Loucy (cell line): ENCODE measurements around the gene KIAA0319L.

Source experiments
- H2AFZ ChIP-seq: fragments of 200-600 bp; sonication (generic); 2 replicates; pipeline ENCODE4 v1.6.0; 2016; ENCODE audit warnings: antibody characterized with exemption, mild to moderate bottlenecking, low read length, moderate library complexity
- H3F3A ChIP-seq: fragments of 200-600 bp; 2 replicates; pipeline ENCODE4 v1.6.0; 2016; ENCODE audit warnings: antibody characterized with exemption, low read depth, mild to moderate bottlenecking
- H3K27me3 ChIP-seq: fragments of 200-600 bp; sonication (generic); 2 replicates; pipeline ENCODE4 v1.6.1; 2014; ENCODE audit warnings: low read length, mild to moderate bottlenecking; ENCODE audit not compliant: insufficient read depth, poor library complexity, severe bottlenecking
- H3K36me3 ChIP-seq: fragments of 200-600 bp; sonication (generic); 2 replicates; pipeline ENCODE4 v1.6.1; 2016; ENCODE audit warnings: low read length; ENCODE audit not compliant: insufficient read depth
- H3K4me1 ChIP-seq: fragments of 200-600 bp; sonication (generic); 2 replicates; pipeline ENCODE4 v1.5.1; 2014; ENCODE audit warnings: low read length, mild to moderate bottlenecking; ENCODE audit not compliant: insufficient read depth, poor library complexity, severe bottlenecking
- H3K4me2 ChIP-seq: fragments of 200-600 bp; sonication (generic); 2 replicates; pipeline ENCODE4 v1.6.0; 2014; ENCODE audit warnings: antibody characterized with exemption, low read length, low read depth, mild to moderate bottlenecking; ENCODE audit not compliant: poor library complexity, severe bottlenecking
- H3K4me3 ChIP-seq: fragments of 200-600 bp; sonication (generic); 2 replicates; pipeline ENCODE4 v1.5.1; 2014; ENCODE audit warnings: low read length, mild to moderate bottlenecking, mixed read lengths; ENCODE audit not compliant: poor library complexity, severe bottlenecking
- H3K79me2 ChIP-seq: fragments of 200-600 bp; sonication (generic); 2 replicates; pipeline ENCODE4 v1.6.1; 2014; ENCODE audit warnings: low read length; ENCODE audit not compliant: insufficient read depth
- H3K9ac ChIP-seq: fragments of 200-600 bp; sonication (generic); 2 replicates; pipeline ENCODE4 v1.6.0; 2014; ENCODE audit warnings: mild to moderate bottlenecking, low read depth, low read length, moderate library complexity; ENCODE audit not compliant: poor library complexity, severe bottlenecking
- H3K9me2 ChIP-seq: fragments of 200-600 bp; sonication (generic); replicated peaks from 2 replicates; pipeline ENCODE4 v1.6.1; 2016; ENCODE audit warnings: low read depth, low read length, mixed read lengths
- H3K9me3 ChIP-seq: fragments of 200-600 bp; sonication (generic); 2 replicates; pipeline ENCODE4 v1.6.1; 2014; ENCODE audit warnings: mild to moderate bottlenecking, antibody characterized with exemption, low read length, low read depth; ENCODE audit not compliant: insufficient read depth
- H4K20me1 ChIP-seq: fragments of 200-600 bp; sonication (generic); 2 replicates; pipeline ENCODE4 v1.6.0; 2014; ENCODE audit warnings: antibody characterized with exemption, low read length, mild to moderate bottlenecking; ENCODE audit not compliant: insufficient read depth, poor library complexity, severe bottlenecking
- CTCF ChIP-seq: fragments of 200-600 bp; sonication (generic); conservative IDR thresholded peaks from 2 replicates; pipeline ENCODE4 v1.5.1; 2014; ENCODE audit warnings: mild to moderate bottlenecking, antibody characterized with exemption, low read length
- EZH2phosphoT487 ChIP-seq: fragments of 200-600 bp; IDR thresholded peaks from 2 replicates; pipeline ENCODE4 v1.6.1; 2018; ENCODE audit warnings: antibody characterized with exemption, mild to moderate bottlenecking, moderate library complexity, borderline replicate concordance

KIAA0319L gene

GRCh38 chr1:35437200-35437599 is 120.0 kb downstream of the KIAA0319L start:
- Histone ChIP-seq H3K4me2 (no peak overlapping the region), H3F3A (no peaks in the 10 kb centered on the region), H2AFZ (no peak overlapping the region), H3K9ac (no peak overlapping the region), H4K20me1 (no peaks in the 10 kb centered on the region), H3K36me3 (peaks cover 47% of the 10 kb centered on the region; the same call in 1 of the 2 replicates), H3K9me2 (no peaks in the 10 kb centered on the region), H3K79me2 (no peaks in the 10 kb centered on the region), H3K4me3 (no peak overlapping the region), H3K9me3 (no peaks in the 10 kb centered on the region), H3K27me3 (no peaks in the 10 kb centered on the region), H3K4me1 (no peaks in the 10 kb centered on the region)
- TF ChIP-seq EZH2phosphoT487 (no peak), CTCF (no peak)

GRCh38 chr1:35436078-35436477 is 121.1 kb downstream of the KIAA0319L start:
- no peak for TF ChIP-seq CTCF
- no peak for TF ChIP-seq EZH2phosphoT487
- Histone ChIP-seq H3K27me3 (no peaks in the 10 kb centered on the region), H3K4me1 (peaks cover 6% of the 10 kb centered on the region), H3K36me3 (peaks cover 39% of the 10 kb centered on the region; the same call in 1 of the 2 replicates), H3K4me2 (no peak overlapping the region), H3F3A (no peaks in the 10 kb centered on the region), H3K9me2 (no peaks in the 10 kb centered on the region), H3K9ac (no peak overlapping the region), H3K4me3 (no peak overlapping the region), H3K9me3 (no peaks in the 10 kb centered on the region), H2AFZ (no peak overlapping the region), H4K20me1 (no peaks in the 10 kb centered on the region), H3K79me2 (no peaks in the 10 kb centered on the region)

- Histone ChIP-seq H3K4me3 (no peak overlapping the region), H3K4me1 (peaks cover 6% of the 10 kb centered on the region), H2AFZ (no peak overlapping the region), H3K9me2 (no peaks in the 10 kb centered on the region), H4K20me1 (no peaks in the 10 kb centered on the region), H3K4me2 (no peak overlapping the region), H3K9ac (no peak overlapping the region), H3K9me3 (no peaks in the 10 kb centered on the region), H3K79me2 (no peaks in the 10 kb centered on the region), H3K36me3 (peaks cover 26% of the 10 kb centered on the region; the same call in 1 of the 2 replicates), H3F3A (no peaks in the 10 kb centered on the region), H3K27me3 (no peaks in the 10 kb centered on the region)
- TF ChIP-seq EZH2phosphoT487 (no peak), CTCF (no peak)
Observed at GRCh38 chr1:35434703-35435102, 122.5 kb downstream of the KIAA0319L start.
